T-helper 1 cell treated with Interleukin-12 subunit alpha and Interleukin-12 subunit beta and Interleukin-4 antibody, amounts not matched to agents 30 μg/mL and 1 μg/mL, for 36 hours (primary cell): ENCODE measurements around the gene PLA2G6.

Experiments
- H3K27ac Mint-ChIP-seq: one replicate; pipeline ENCODE4 v1.8.0; 2021; ENCODE audit warnings: mild to moderate bottlenecking, mixed read lengths
- H3K27me3 Mint-ChIP-seq: one replicate; pipeline ENCODE4 v1.8.0; 2021; ENCODE audit warnings: low read depth, mixed read lengths
- H3K36me3 Mint-ChIP-seq: one replicate; pipeline ENCODE4 v1.8.0; 2021; ENCODE audit warnings: low read depth, mixed read lengths
- H3K4me1 Mint-ChIP-seq: one replicate; pipeline ENCODE4 v1.8.0; 2021; ENCODE audit warnings: low read depth, mixed read lengths
- H3K4me3 Mint-ChIP-seq: one replicate; pipeline ENCODE4 v1.8.0; 2021; ENCODE audit warnings: mild to moderate bottlenecking, moderate library complexity, mixed read lengths
- H3K9me3 Mint-ChIP-seq: one replicate; pipeline ENCODE4 v1.8.0; 2021; ENCODE audit warnings: mixed read lengths

PLA2G6 gene

DNA sequence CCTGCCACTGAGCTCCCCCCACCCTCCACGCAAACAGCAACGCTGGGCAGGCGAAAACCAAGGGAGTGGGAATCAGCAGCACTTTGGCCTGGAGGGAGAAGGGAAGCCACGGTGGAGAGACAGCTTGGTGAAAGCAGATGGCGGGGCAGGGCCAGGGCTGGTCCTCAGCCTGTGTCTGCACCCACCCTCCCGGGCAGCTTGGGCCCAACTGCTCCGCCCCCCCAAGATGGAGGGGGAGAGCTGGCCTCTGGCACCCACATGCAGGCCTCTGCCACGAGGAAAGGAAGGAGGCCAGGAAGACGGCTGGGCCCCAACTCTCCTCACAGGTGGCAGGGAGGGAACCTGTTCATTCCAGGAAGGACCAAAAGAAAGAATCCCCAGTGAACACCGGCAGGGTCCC is 38.0 kb upstream of the PLA2G6 start:
- Mint-ChIP-seq H3K4me1 (peaks cover 13% of the 10 kb centered on the region), H3K9me3 (no peaks in the 10 kb centered on the region), H3K36me3 (peaks cover 11% of the 10 kb centered on the region), H3K27me3 (no peaks in the 10 kb centered on the region), H3K4me3 (no peak overlapping the region), H3K27ac (no peak overlapping the region)

DNA sequence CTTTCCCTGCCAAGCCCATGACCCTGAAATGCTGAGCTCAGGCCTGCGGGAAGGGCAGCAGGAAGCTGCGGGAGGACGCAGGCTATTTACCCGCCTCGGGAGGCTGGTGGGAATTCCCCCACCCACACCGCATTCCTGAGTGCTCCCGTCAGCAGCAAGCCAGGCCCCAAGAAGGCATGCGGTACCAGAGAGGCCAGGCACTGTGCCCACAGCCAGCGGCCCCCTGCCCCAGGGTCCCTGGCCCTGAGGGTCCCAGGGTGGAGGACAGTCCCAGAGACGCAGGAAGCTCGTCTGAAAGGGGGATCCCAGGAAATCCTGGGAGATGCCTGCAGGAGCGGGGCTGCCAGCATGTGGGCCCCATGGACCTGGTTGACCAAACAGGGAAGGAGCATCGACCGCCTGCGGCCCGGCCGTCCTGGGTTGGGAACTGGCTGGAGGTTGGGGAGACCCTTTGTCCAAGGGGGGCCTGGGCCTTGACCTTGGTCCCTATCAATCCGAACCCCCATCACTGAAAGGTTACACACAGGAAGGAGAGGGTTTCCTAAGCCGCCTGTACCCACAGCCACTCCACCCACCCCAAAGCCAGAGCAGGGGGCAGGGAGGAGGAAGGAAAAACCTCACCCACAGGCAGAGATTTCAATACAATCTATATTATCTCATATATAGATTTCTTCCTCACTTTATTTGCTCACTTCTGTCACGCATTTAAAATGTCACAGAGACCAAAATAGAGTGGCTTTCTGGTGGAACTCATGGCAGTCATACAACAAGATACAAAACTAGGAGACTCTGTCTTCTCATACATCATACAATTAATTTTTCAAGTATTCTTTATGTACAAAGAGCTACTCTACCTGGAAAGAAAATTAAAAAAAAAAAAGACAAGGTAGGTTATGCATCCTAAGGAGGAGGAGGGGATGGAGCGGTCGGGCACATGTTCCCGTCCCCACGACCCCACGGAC is 37.3 kb upstream of the PLA2G6 start:
- no peaks in the 10 kb centered on the region for H3K9me3 Mint-ChIP-seq
- peaks cover 11% of the 10 kb centered on the region for H3K36me3 Mint-ChIP-seq
- peaks cover 13% of the 10 kb centered on the region for H3K4me1 Mint-ChIP-seq
- no peak overlapping the region for H3K4me3 Mint-ChIP-seq
- H3K27ac Mint-ChIP-seq = no peak overlapping the region
- H3K27me3 Mint-ChIP-seq = no peaks in the 10 kb centered on the region

GRCh38 chr22:38215156-38216038 is 33.8 kb upstream of the PLA2G6 start:
- no peaks in the 10 kb centered on the region for H3K9me3 Mint-ChIP-seq
- H3K4me1 Mint-ChIP-seq = peaks cover 14% of the 10 kb centered on the region
- H3K27ac Mint-ChIP-seq = peak overlapping the region; percentile 5
- H3K36me3 Mint-ChIP-seq = peaks cover 14% of the 10 kb centered on the region
- H3K4me3 Mint-ChIP-seq = peak overlapping the region; percentile 34
- H3K27me3 Mint-ChIP-seq = no peaks in the 10 kb centered on the region

GRCh38 chr22:38214302-38215056 is 32.8 kb upstream of the PLA2G6 start:
- peaks cover 14% of the 10 kb centered on the region for H3K36me3 Mint-ChIP-seq
- H3K9me3 Mint-ChIP-seq = no peaks in the 10 kb centered on the region
- no peak overlapping the region for H3K27ac Mint-ChIP-seq
- H3K27me3 Mint-ChIP-seq = no peaks in the 10 kb centered on the region
- H3K4me3 Mint-ChIP-seq = peak overlapping the region; percentile 34
- peaks cover 13% of the 10 kb centered on the region for H3K4me1 Mint-ChIP-seq

DNA sequence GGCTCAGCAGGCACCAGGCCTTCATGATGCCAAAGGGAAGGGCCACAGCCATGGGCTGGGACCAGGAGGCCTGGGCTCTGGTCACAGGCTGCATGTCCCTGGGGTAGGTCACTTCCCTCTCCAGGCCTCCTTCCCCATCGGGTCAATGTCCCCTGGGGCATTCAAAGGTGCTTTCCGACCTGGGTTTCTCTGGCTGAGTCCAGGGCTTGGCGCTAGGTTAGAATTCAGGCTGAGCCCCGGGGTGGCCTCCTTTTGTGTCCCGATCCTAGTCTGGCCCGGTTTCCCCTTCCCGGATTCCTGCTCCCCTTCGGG is 32.3 kb upstream of the PLA2G6 start:
- Mint-ChIP-seq H3K36me3 (peaks cover 14% of the 10 kb centered on the region), H3K27ac (no peak overlapping the region), H3K27me3 (no peaks in the 10 kb centered on the region), H3K9me3 (no peaks in the 10 kb centered on the region), H3K4me3 (no peak overlapping the region), H3K4me1 (peaks cover 10% of the 10 kb centered on the region)

DNA sequence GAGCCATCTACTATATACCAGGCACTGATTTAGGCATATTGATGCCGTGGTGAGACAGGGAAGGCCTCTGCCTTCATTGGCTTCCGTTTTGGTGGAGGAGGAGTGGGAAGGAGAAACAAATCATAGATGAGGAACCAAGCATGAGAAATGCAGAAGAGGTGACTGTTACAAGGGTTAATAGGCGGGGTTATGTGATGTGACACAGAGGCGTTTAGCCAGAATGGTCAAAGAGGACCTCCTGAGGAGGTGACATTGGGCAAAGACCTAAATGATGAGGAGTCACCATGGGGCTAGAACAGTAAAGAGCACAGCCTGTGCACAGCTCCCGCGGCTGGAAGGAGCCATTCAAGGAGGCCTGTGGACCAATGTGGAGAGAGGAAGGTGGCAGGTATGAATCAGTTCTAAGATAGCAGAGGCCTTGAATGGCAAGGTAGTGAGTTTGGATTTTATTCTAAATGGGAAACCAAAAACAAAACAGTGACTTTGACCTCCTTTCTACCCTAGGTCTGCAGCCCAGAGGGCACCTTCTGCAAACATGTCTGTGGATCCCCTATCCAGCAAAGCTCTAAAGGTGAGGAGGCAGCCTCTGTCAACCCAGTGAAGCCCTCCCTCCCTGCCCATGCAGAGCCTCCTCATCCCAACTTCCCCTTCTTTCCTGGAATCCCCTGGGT is 31.8 kb upstream of the PLA2G6 start:
- no peak overlapping the region for H3K4me3 Mint-ChIP-seq
- no peaks in the 10 kb centered on the region for H3K9me3 Mint-ChIP-seq
- no peak overlapping the region for H3K27ac Mint-ChIP-seq
- H3K36me3 Mint-ChIP-seq = peaks cover 14% of the 10 kb centered on the region
- H3K27me3 Mint-ChIP-seq = no peaks in the 10 kb centered on the region
- H3K4me1 Mint-ChIP-seq = peaks cover 12% of the 10 kb centered on the region

DNA sequence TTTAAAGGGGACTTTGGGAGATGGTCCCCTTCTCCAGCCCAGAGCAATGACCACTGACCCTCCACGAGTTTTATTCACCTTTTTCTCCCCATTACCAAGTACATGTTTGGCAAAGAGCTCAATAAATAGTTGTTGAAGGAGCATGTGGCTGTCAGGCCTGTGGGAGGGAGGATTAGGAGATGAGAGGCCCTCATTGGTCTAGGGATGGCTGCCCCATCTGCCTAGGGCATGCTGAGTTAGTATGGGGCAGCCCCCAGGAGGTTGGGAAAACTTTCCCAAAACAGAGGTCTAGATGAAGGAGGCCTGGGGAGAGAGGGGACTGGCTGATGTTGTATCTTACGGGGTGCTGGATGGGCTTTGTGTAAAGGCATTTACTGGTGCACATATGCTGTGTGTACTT is 30.8 kb upstream of the PLA2G6 start:
- Mint-ChIP-seq H3K36me3 (peaks cover 14% of the 10 kb centered on the region), H3K9me3 (no peaks in the 10 kb centered on the region), H3K27me3 (no peaks in the 10 kb centered on the region), H3K27ac (no peak overlapping the region), H3K4me3 (no peak overlapping the region), H3K4me1 (peaks cover 9% of the 10 kb centered on the region)

DNA sequence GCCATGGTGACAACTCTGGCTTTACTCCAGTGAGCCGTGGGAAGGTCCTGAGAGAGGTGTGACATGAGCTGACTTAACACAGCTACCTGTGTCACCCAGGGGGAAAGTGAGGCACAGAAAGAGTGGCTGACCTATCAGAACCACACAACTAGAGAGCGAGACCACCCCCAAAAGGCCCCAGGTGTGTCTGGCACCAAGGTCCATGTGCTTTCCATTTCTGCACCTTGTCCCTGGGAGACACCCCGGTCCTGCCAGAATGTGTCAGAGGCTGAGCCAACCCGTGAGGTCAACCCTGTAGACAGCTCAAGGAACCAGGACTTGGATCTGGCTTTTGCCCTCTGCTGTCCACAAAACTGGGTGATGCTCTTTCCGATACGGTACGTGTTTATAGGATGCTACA is 29.9 kb upstream of the PLA2G6 start:
- Mint-ChIP-seq H3K4me1 (peaks cover 9% of the 10 kb centered on the region), H3K27me3 (no peaks in the 10 kb centered on the region), H3K36me3 (peaks cover 13% of the 10 kb centered on the region), H3K27ac (no peak overlapping the region), H3K4me3 (no peak overlapping the region), H3K9me3 (no peaks in the 10 kb centered on the region)

DNA sequence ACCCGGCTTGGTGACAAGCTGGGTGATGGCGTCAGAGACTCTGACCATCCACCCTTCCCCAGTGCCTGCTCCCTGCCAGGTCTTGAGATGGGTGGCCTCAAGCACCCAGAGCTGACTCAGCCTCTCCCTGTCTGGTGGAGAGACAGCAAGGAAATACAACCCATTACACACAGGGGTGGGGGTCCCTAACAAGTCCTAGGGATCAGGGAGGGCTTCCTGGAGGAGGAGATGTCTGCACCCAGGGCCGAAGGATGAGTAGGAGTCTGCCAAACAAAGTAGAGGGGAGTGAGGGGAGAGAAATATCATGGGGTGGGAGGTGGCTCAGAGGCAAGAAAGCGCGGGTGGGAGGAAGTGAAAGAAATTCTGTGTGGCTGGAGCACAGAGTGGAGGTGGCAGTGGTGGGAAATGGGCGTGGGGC is 26.9 kb upstream of the PLA2G6 start:
- peaks cover 3% of the 10 kb centered on the region for H3K36me3 Mint-ChIP-seq
- no peaks in the 10 kb centered on the region for H3K9me3 Mint-ChIP-seq
- H3K27me3 Mint-ChIP-seq = no peaks in the 10 kb centered on the region
- H3K4me1 Mint-ChIP-seq = peaks cover 18% of the 10 kb centered on the region
- H3K4me3 Mint-ChIP-seq = no peak overlapping the region
- H3K27ac Mint-ChIP-seq = no peak overlapping the region

GRCh38 chr22:38207898-38208432 is 26.3 kb upstream of the PLA2G6 start:
- H3K4me3 Mint-ChIP-seq = no peak overlapping the region
- peaks cover 22% of the 10 kb centered on the region for H3K4me1 Mint-ChIP-seq
- H3K36me3 Mint-ChIP-seq = peaks cover 2% of the 10 kb centered on the region

DNA sequence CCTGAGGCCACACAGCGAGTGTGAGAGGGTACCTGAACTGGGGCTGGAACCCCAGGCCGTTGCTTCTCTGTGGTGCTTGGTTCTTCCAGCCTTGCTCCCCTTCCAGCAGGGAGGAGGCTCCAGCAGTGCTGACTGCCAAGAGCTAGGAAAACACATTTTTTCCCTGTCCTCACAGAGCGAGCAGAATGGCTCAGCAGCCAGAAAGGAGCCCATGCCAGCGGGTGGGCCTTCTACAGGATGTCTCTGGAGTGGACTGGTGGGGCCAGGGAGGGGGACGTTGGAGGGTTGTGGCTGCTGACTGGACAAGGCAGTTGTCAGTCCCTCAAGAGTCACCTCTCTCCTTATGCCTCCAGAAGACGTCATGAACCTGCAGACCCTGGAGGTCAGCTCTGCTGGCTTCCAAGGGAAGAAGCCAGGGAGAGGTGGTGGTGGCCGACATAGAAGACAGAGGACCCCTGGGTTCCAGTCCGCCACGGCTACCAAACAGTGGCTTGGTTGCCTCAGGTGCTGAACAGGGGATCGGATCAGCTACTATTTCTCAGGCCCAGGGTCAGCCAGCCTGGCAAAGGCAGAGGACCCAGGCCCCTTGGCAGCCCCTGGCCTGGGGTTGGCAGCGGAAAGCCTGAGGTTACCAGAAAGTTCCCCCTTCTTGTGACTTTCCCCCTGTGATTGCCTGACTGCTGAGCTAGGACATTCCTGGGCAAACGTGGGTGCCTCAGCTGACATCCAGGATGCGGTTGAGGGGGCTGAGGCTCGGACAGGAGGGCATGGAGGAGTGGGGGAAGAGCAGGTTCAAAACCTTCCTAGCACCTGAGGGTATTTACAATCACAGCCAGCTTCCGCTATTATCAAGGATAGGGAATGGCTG is 23.9 kb upstream of the PLA2G6 start:
- Mint-ChIP-seq H3K4me1 (peaks cover 28% of the 10 kb centered on the region), H3K4me3 (no peak overlapping the region), H3K27me3 (no peaks in the 10 kb centered on the region), H3K27ac (no peak overlapping the region), H3K9me3 (no peaks in the 10 kb centered on the region), H3K36me3 (no peaks in the 10 kb centered on the region)

More at GRCh38 chr22:38207898-38208432, 26.3 kb upstream of the PLA2G6 start:
- H3K27me3 Mint-ChIP-seq = no peaks in the 10 kb centered on the region
- no peak overlapping the region for H3K27ac Mint-ChIP-seq
- no peaks in the 10 kb centered on the region for H3K9me3 Mint-ChIP-seq

- Mint-ChIP-seq H3K4me1 (peaks cover 28% of the 10 kb centered on the region), H3K27me3 (no peaks in the 10 kb centered on the region), H3K27ac (peak overlapping the region; percentile 7), H3K9me3 (no peaks in the 10 kb centered on the region), H3K36me3 (no peaks in the 10 kb centered on the region), H3K4me3 (no peak overlapping the region)
These were observed 23.2 kb upstream of the PLA2G6 start for GRCh38 chr22:38204784-38205183.
